ENCODE results near the gene NRP2. TPM values are rescaled to one million over a fixed set of nuclear protein-coding genes. Genes with fewer than 3 reads are reported as not detected.

The NRP2 gene
- total RNA-seq, 1 experiment from 2014 or later, result 31.0 TPM

- BruUV-seq (replicated peaks), result no TSS peak
- peaks cover 98% of the 10 kb centered on the region for H3K4me1 ChIP-seq (replicated peaks; ENCODE audit: insufficient read depth)
- peak overlapping the region; percentile 61 for H3K4me2 ChIP-seq
- no peaks in the 10 kb centered on the region for H4K20me1 ChIP-seq (ENCODE audit: insufficient read depth)
- H3K9me3 ChIP-seq (ENCODE audit: insufficient read depth, low read depth), result no peaks in the 10 kb centered on the region
- peaks cover 56% of the 10 kb centered on the region for H3F3A ChIP-seq (ENCODE audit: insufficient read depth, low read depth)
- ChIA-PET CTCF (no interaction called here), POLR2A (ENCODE audit: unreplicated experiment) (no interaction called here)
- H2AFZ ChIP-seq, result no peak overlapping the region
- no peak overlapping the region for H3K4me3 ChIP-seq
- intact Hi-C loops (cut with micrococcal nuclease; ENCODE audit: unreplicated experiment), result no loop called here
- peak overlapping the region; percentile 95 for H3K27ac ChIP-seq
- no peaks in the 10 kb centered on the region for H3K9me2 ChIP-seq (ENCODE audit: insufficient read depth)
- no peak for DNase-seq
- TF ChIP-seq CTCF (conservative IDR thresholded peaks at IDR 0.05) (no peak), EZH2 (IDR thresholded peaks at IDR 0.05; ENCODE audit: low read depth) (no peak)
- peaks cover 20% of the 10 kb centered on the region for H3K79me2 ChIP-seq (ENCODE audit: low read depth)
- H3K27me3 ChIP-seq (ENCODE audit: insufficient read depth, low read depth), result no peaks in the 10 kb centered on the region
- H3K36me3 ChIP-seq (ENCODE audit: low read depth), result 0 out of 2 replicates have a peak, but pooled peaks cover 4% of the 10 kb centered on the region
Measured at GRCh38 chr2:205751569-205752031, 69.3 kb downstream of the NRP2 start.

- peak overlapping the region; percentile 95 for H3K27ac ChIP-seq
- no peaks in the 10 kb centered on the region for H3K9me2 ChIP-seq (ENCODE audit: insufficient read depth)
- peaks cover 98% of the 10 kb centered on the region for H3K4me1 ChIP-seq (replicated peaks; ENCODE audit: insufficient read depth)
- H3K79me2 ChIP-seq (ENCODE audit: low read depth), result peaks cover 24% of the 10 kb centered on the region
- peaks cover 48% of the 10 kb centered on the region for H3F3A ChIP-seq (ENCODE audit: insufficient read depth, low read depth)
- H3K36me3 ChIP-seq (ENCODE audit: low read depth), result 0 out of 2 replicates have a peak, but pooled peaks cover 4% of the 10 kb centered on the region
- BruUV-seq (replicated peaks), result TSS peak; percentile 12
- intact Hi-C loops (cut with micrococcal nuclease; ENCODE audit: unreplicated experiment), result no loop called here
- no peaks in the 10 kb centered on the region for H4K20me1 ChIP-seq (ENCODE audit: insufficient read depth)
- TF ChIP-seq CTCF (conservative IDR thresholded peaks at IDR 0.05), result no peak
- TF ChIP-seq EZH2 (IDR thresholded peaks at IDR 0.05; ENCODE audit: low read depth), result no peak
- POLR2A ChIA-PET (ENCODE audit: unreplicated experiment), result no interaction called here
- no peaks in the 10 kb centered on the region for H3K9me3 ChIP-seq (ENCODE audit: insufficient read depth, low read depth)
- no peak overlapping the region for H2AFZ ChIP-seq
- CTCF ChIA-PET, result no interaction called here
- DNase-seq, result no peak
- H3K4me3 ChIP-seq, result no peak overlapping the region
- 0 out of 2 replicates have a peak overlapping the region, but pooled peaks have one; percentile 61 for H3K4me2 ChIP-seq
- no peaks in the 10 kb centered on the region for H3K27me3 ChIP-seq (ENCODE audit: insufficient read depth, low read depth)
Measured at GRCh38 chr2:205752296-205752820, 70.1 kb downstream of the NRP2 start.

- Histone ChIP-seq H3K79me2 (ENCODE audit: low read depth) (peaks cover 27% of the 10 kb centered on the region), H3K4me3 (no peak overlapping the region), H3K27ac (peak overlapping the region; percentile 95), H3K36me3 (ENCODE audit: low read depth) (0 out of 2 replicates have a peak, but pooled peaks cover 4% of the 10 kb centered on the region), H4K20me1 (ENCODE audit: insufficient read depth) (no peaks in the 10 kb centered on the region), H3K4me2 (peak overlapping the region; percentile 87), H3K27me3 (ENCODE audit: insufficient read depth, low read depth) (no peaks in the 10 kb centered on the region), H3K4me1 (replicated peaks; ENCODE audit: insufficient read depth) (peaks cover 98% of the 10 kb centered on the region), H2AFZ (no peak overlapping the region), H3K9me3 (ENCODE audit: insufficient read depth, low read depth) (no peaks in the 10 kb centered on the region), H3F3A (ENCODE audit: insufficient read depth, low read depth) (peaks cover 43% of the 10 kb centered on the region), H3K9me2 (ENCODE audit: insufficient read depth) (no peaks in the 10 kb centered on the region)
- intact Hi-C loops (cut with micrococcal nuclease; ENCODE audit: unreplicated experiment), result no loop called here
- no peak for DNase-seq
- no peak for TF ChIP-seq CTCF (conservative IDR thresholded peaks at IDR 0.05)
- TF ChIP-seq EZH2 (IDR thresholded peaks at IDR 0.05; ENCODE audit: low read depth), result no peak
- no TSS peak for BruUV-seq (replicated peaks)
- CTCF ChIA-PET, result no interaction called here
- POLR2A ChIA-PET (ENCODE audit: unreplicated experiment), result no interaction called here
Measured at GRCh38 chr2:205752924-205753323, 70.6 kb downstream of the NRP2 start.

All from PC-9 (cell line).